Retinal pigment epithelial cell (primary cell): Measurements from ENCODE around the gene FUT3.
"Not testable (repeated sequence)": the region's sequence is repeated elsewhere in the genome, so short reads cannot be mapped to it uniquely, and the experiment has no call there.

Source experiments
- DNase-seq: peaks from one replicate; pipeline ENCODE4 v3.0.0-alpha.2; 2010; ENCODE audit warnings: low read depth
- H3K4me3 ChIP-seq: 2 replicates; pipeline ENCODE4 v1.5.1; 2011; ENCODE audit warnings: mild to moderate bottlenecking, low read length, control low read depth, moderate library complexity
- CTCF ChIP-seq: conservative IDR thresholded peaks from 2 replicates; pipeline ENCODE4 v1.5.1; 2011; ENCODE audit warnings: low read depth, low read length, control low read depth, inconsistent platforms

Gene FUT3

GRCh38 chr19:5891572-5891937 is 40.3 kb upstream of the FUT3 start:
- TF ChIP-seq CTCF: no peak
- no peak for DNase-seq
- no peak overlapping the region for H3K4me3 ChIP-seq

GRCh38 chr19:5890099-5890498 is 38.9 kb upstream of the FUT3 start:
- no peak for TF ChIP-seq CTCF
- H3K4me3 ChIP-seq: no peak overlapping the region
- DNase-seq: no peak

GRCh38 chr19:5889288-5889971 is 38.2 kb upstream of the FUT3 start:
- TF ChIP-seq CTCF: no peak
- no peak for DNase-seq
- no peak overlapping the region for H3K4me3 ChIP-seq

GRCh38 chr19:5884065-5884811 is 33.0 kb upstream of the FUT3 start:
- H3K4me3 ChIP-seq, DNase-seq: not testable (repeated sequence)

GRCh38 chr19:5883157-5883873 is 32.1 kb upstream of the FUT3 start:
- DNase-seq, H3K4me3 ChIP-seq: not testable (repeated sequence)

GRCh38 chr19:5882421-5882968 is 31.2 kb upstream of the FUT3 start:
- H3K4me3 ChIP-seq: no peak overlapping the region
- TF ChIP-seq CTCF: no peak
- no peak for DNase-seq

- TF ChIP-seq CTCF: no peak
- no peak overlapping the region for H3K4me3 ChIP-seq
- DNase-seq: no peak
These were observed 30.5 kb upstream of the FUT3 start for GRCh38 chr19:5881543-5882299.
